EL (cell line): ENCODE data around the gene LRCH2.
"Not testable (repeated sequence)": the region's sequence is repeated elsewhere in the genome, so short reads cannot be mapped to it uniquely, and the experiment has no call there.

Experiments used
- DNase-seq: peaks from one replicate; pipeline ENCODE4 v3.0.0-alpha.2; 2016

Gene LRCH2

GRCh38 chrX:115209547-115209946 is 24.3 kb downstream of the LRCH2 start:
- not testable (repeated sequence) for DNase-seq

GRCh38 chrX:115204040-115204439 is 29.9 kb downstream of the LRCH2 start:
- DNase-seq, result no peak

DNA sequence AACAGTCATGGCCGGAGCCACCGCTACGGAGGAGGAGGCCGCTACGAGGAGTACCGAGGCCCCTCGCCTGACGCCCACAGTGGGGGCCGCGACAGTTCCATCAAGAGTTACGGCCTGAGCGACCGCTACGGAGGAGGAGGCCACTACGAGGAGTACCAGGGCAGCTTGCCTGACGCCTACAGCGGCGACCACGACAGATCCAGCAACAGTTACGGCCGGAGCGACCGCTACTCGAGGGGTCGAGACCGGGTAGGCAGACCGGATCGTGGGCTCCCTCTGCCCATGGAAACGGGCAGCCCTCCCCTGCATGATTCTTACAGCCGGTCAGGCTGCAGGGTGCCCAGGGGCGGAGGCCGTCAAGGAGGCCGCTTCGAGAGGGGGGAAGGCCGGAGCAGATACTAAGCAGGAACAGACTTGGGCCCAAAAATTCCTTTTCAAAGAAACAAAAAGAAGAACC is 41.6 kb downstream of the LRCH2 start:
- DNase-seq, result no peak

- DNase-seq, result no peak
These were observed 42.2 kb downstream of the LRCH2 start for GRCh38 chrX:115191490-115192243.

- no peak for DNase-seq
These were observed 43.0 kb downstream of the LRCH2 start for GRCh38 chrX:115190636-115191489.

GRCh38 chrX:115189646-115190635 is 44.0 kb downstream of the LRCH2 start:
- no peak for DNase-seq

DNA sequence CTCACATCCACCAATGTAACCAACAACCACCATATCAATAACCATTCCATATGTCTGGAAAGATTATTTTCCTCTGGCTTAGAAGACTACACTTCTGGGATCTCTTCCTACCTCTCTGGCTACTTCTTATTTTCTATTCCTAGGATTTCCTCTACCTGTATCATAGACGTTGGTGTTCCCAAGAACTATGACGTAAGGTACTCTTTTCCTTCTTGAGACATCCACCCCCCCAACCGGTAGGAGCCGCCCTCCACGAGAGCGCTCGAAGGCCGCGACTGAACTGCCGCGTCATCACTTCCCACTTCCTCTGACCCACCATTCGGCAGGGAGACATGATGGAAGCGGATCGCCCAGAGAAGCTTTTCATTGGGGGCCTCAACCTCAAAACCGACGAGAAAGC is 44.8 kb downstream of the LRCH2 start, which contains the start of gene RBMXL3:
TSS of gene RBMXL3 (plus strand) at position 301 of the 400 bp plus-strand sequence. CDS start at position 333, 32 bp downstream.
- no peak for DNase-seq

DNA sequence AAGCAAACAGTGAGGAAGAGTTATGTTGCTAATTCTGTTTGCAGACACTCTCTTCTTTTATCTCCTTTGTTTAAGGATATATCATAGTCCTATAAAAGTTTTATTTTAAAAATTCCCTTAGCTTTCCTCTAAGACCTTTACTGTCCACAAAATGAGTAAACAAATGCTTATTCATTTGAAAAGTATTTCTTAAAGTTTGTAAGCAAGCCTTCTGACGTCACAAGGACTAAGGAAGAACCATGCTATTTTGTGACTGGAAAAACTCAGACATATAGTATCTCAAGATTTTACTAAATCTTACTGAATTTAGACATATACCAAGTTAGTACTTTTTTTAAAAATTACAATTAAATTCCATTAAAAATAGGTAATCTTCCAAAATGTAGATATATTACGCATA is 49.9 kb downstream of the LRCH2 start:
- DNase-seq, result peak; percentile 31

DNA sequence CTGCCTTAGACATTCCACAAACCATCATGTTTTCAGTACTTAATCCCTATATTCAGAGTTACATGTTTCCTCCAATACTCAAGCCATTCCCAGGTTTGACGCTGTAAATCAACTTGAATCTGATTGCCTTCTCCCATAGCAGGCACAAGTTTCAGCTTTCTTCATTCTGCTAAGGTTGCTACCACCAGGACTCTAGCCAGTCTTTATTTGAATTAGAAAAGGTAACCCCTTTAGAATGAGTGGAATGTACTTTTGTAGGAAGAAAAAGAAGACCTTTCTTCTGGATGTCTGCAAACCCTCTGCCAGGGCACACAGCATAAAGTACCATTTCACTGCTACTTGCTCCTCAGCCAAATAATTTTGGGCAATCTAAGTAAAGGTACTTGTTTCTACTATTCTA is 55.4 kb downstream of the LRCH2 start:
- no peak for DNase-seq

- no peak for DNase-seq
These were observed 56.0 kb downstream of the LRCH2 start for GRCh38 chrX:115177932-115178331.

- DNase-seq, result peak; percentile 29
These were observed 59.3 kb downstream of the LRCH2 start for GRCh38 chrX:115174548-115174947.

DNA sequence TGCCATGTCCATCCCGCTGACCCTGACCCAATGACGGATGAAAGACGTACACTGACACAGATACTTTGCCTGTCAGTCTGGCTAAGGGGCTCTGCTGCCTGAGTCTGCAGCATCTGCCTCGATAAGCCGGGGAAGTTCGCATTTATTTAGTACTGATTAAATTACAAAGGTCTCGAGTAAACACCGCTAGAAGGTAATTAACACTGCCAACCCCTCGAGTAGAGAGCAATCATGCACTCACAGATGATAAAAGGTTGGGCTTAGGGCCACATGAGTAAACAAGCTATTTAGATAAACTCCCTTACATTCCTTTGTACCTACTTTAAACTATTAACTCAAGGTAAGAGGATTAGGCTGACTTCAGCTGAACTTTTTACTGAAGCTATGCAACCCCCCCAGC is 60.7 kb downstream of the LRCH2 start:
- DNase-seq, result no peak

DNA sequence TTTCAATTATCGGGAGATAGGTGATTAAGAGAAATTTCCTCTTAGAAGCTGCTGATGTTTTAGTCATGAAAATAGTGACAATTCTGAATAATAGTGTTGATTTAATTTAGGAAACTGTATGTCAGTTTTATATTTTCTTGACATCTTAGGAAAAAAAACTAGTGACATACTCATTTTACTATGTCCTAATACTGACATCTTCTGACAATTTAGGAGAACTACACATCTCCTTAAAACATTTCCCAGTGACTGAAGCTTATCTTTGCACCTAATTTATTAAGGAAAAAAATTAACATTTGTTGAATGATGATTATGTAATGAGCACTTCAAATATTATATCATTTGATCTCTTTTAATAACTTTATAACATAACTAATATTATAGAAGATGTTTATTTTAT is 86.7 kb downstream of the LRCH2 start:
- DNase-seq, result peak; percentile 1

GRCh38 chrX:115142057-115142456 is 91.8 kb downstream of the LRCH2 start:
- no peak for DNase-seq

GRCh38 chrX:115138040-115138439 is 95.9 kb downstream of the LRCH2 start:
- DNase-seq, result no peak

DNA sequence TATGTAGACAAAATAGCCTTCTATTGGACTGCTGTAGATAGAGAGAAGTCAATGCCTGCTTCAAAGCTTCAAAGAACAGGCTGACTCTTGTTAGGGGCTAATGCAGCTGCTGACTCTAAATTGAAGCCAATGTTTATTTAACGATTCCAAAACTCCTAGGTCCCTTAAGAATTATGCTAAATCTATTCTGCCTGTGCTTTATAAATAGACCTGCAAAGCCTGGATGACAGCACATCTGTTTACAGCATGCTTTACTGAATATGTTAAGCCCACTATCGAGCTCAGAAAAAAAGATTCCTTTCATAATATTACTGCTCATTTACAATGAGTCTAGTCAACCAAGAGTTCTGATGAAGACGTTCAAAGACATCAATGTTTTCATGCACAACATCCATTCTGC is 99.5 kb downstream of the LRCH2 start:
- DNase-seq, result no peak

DNA sequence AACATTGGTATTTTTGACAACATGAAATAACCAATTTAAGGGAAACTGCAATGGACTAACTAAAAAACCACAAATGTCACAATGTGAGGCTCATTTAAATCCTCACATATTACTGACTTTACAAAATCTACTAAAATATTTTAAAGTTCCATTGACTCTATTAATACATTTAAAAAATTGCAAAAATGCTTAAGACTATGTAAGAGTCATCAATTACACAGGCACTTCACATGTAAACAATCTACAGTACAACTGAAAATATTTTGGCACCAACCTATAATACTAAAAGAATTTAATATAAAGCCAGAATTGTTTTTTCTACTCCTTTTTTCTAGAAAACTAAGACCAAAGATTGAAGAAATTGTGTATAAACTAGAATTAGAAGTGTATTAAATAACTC is 121.5 kb downstream of the LRCH2 start:
- DNase-seq, result no peak

- DNase-seq, result no peak
These were observed 135.0 kb downstream of the LRCH2 start for GRCh38 chrX:115098897-115099296.

GRCh38 chrX:115093191-115093590 is 140.7 kb downstream of the LRCH2 start:
- DNase-seq, result peak; percentile 1

DNA sequence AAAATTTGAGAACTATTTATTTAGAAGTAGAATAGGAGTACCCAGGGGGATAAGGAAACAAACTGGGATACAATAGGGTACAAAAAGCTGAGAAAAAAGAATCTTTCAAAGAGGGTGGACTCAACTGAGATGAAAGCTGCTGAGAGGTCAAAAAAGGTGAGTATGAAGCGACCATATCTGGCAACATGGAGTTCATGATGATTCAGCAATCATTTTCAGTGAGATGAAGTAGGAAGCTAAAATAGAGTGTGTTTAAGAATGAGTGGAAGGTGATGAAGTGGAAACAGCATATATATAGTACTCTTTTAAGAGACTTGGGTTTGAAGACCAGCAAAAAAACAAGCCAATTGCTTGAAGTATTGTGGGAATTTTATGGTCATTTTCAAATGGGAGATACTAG is 144.5 kb downstream of the LRCH2 start:
- no peak for DNase-seq

GRCh38 chrX:115068896-115069295 is 165.0 kb downstream of the LRCH2 start:
- DNase-seq, result no peak

GRCh38 chrX:115067812-115068211 is 166.1 kb downstream of the LRCH2 start:
- DNase-seq, result no peak

DNA sequence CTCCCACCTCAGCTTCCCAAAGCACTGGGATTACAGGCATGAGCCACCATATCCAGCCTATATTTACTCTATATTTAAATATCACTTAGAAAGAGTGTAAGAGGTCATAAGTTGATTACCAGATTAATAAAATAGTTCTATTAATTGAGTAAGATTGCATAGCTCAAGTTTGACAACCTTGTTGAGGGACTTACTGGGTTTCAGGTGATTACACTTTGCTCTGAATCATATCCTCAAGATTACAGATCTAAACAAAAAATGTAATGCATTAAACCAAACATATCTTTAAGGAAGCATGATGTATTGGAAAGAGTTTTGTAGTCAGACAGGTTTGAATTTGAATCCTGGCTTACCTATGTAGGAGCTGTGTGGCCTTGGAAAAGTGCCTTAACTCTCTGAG is 168.6 kb downstream of the LRCH2 start:
- no peak for DNase-seq
